Body of pancreas (tissue), 4 donors: ENCODE data around the gene ELAVL1.

Experiments
- POLR2A ChIP-seq, 3 donors: fragments of 450-650 bp; IDR thresholded peaks; one replicate each; pipeline ENCODE4 v1.6.1; 2016; ENCODE audit warnings: antibody characterized with exemption in 3 of 3, mild to moderate bottlenecking in 2 of 3
- TF ChIP-seq, protein P1 (sequence below), 7 experiments: fragments of 450-650 bp in 4 of 7; fragments of 200-600 bp in 3 of 7; sonication (generic) in 3 of 7; IDR thresholded peaks; one replicate each; pipeline ENCODE4 v1.5.1; 2016 to 2019; ENCODE audit warnings: antibody characterized with exemption in 7 of 7

DNA sequence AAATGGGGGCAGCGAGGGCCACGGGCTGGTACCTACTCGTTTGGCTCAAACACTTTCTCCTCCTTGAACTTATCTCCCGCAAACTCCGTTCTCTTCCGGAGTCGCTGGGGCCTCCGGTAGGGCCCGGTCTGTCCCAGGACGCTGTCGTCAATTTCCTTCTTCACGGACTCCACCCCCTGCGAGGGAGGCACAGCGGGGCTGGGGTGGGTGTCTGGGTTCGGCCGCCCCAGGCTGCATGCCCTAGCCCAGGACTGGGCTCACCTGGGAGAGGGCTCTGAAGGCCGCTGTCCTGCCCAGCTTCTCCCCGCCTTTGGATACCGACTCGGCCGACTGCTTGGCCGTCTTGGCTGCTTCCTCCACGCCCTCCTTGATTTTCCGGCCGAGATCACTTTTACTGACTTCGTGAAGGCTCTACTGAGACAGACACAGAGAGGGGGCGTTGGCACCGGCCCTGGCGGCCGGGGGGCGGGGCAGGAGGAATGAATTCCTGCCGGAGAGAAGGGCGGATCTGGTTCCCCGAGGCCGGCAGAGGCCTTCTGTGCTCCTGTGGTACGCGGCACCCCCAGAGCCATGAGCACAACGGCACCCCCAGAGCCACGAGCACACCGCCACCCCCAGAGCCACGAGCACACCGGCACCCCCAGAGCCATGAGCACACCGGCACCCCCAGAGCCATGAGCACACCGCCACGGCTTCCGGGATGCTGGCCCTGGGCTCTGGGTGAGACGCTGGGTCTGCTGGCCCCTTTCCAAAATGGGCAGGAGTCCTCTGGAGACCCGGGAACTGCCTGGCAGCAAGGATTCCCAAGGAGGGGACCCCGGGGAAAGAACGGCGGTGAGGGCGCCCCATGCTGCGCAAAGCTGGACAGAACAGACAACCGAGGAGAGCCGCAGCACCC lies 71.4 kb downstream of the ELAVL1 start:
- TF ChIP-seq POLR2A (IDR thresholded peaks at IDR 0.05) = no peak
- TF ChIP-seq, protein P1, sequence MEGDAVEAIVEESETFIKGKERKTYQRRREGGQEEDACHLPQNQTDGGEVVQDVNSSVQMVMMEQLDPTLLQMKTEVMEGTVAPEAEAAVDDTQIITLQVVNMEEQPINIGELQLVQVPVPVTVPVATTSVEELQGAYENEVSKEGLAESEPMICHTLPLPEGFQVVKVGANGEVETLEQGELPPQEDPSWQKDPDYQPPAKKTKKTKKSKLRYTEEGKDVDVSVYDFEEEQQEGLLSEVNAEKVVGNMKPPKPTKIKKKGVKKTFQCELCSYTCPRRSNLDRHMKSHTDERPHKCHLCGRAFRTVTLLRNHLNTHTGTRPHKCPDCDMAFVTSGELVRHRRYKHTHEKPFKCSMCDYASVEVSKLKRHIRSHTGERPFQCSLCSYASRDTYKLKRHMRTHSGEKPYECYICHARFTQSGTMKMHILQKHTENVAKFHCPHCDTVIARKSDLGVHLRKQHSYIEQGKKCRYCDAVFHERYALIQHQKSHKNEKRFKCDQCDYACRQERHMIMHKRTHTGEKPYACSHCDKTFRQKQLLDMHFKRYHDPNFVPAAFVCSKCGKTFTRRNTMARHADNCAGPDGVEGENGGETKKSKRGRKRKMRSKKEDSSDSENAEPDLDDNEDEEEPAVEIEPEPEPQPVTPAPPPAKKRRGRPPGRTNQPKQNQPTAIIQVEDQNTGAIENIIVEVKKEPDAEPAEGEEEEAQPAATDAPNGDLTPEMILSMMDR (IDR thresholded peaks at IDR 0.05) = no peak
